OCI-M2 (cell line): Measurements from ENCODE around the gene KHDC3L.
"Not testable (repeated sequence)": the region's sequence is repeated elsewhere in the genome, so short reads cannot be mapped to it uniquely, and the experiment has no call there.

Source experiments
- DNase-seq: peaks from one replicate; lab custom pipeline; 2025; ENCODE audit not compliant: unreplicated experiment; lab: John Stamatoyannopoulos, UW

KHDC3L gene

GRCh38 chr6:73369157-73369556 is 6.7 kb downstream of the KHDC3L start:
- no peak for DNase-seq

GRCh38 chr6:73369563-73369962 is 7.1 kb downstream of the KHDC3L start, which contains the start of gene OOEP:
OOEP (minus strand) TSS chr6:73369897; CDS start chr6:73369792, 105 bp downstream.
- no peak for DNase-seq

GRCh38 chr6:73371984-73372383 is 9.5 kb downstream of the KHDC3L start:
- DNase-seq, result no peak

- no peak for DNase-seq
Observed at GRCh38 chr6:73372516-73372915, 10.1 kb downstream of the KHDC3L start.

GRCh38 chr6:73375216-73375615 is 12.8 kb downstream of the KHDC3L start:
- no peak for DNase-seq

GRCh38 chr6:73377225-73377624 is 14.8 kb downstream of the KHDC3L start:
- DNase-seq, result no peak

GRCh38 chr6:73381531-73381930 is 19.1 kb downstream of the KHDC3L start:
- DNase-seq, result not testable (repeated sequence)

- no peak for DNase-seq
Observed at GRCh38 chr6:73382462-73383113, 20.1 kb downstream of the KHDC3L start.

GRCh38 chr6:73388433-73388799 is 26.0 kb downstream of the KHDC3L start:
- no peak for DNase-seq

- peak; percentile 30 for DNase-seq
Observed at GRCh38 chr6:73388800-73389512, 26.5 kb downstream of the KHDC3L start.

- no peak for DNase-seq
Observed at GRCh38 chr6:73389854-73390253, 27.4 kb downstream of the KHDC3L start.

GRCh38 chr6:73391675-73392074 is 29.2 kb downstream of the KHDC3L start:
- no peak for DNase-seq

GRCh38 chr6:73392188-73392587 is 29.7 kb downstream of the KHDC3L start:
- not testable (repeated sequence) for DNase-seq

GRCh38 chr6:73393278-73393677 is 30.8 kb downstream of the KHDC3L start:
- DNase-seq, result no peak

- DNase-seq, result peak; percentile 78
Observed at GRCh38 chr6:73394577-73395354, 32.3 kb downstream of the KHDC3L start, which contains the start of gene DDX43. DDX43 (plus strand) TSS chr6:73394828; CDS start chr6:73394906, 78 bp downstream.

- DNase-seq, result no peak
Observed at GRCh38 chr6:73395875-73396274, 33.4 kb downstream of the KHDC3L start.

GRCh38 chr6:73400656-73401055 is 38.2 kb downstream of the KHDC3L start:
- no peak for DNase-seq

- no peak for DNase-seq
Observed at GRCh38 chr6:73409395-73409794, 46.9 kb downstream of the KHDC3L start.

- DNase-seq, result no peak
Observed at GRCh38 chr6:73413102-73413501, 50.6 kb downstream of the KHDC3L start.
